ENCODE results near the gene HDLBP. TPM values are rescaled to one million over a fixed set of nuclear protein-coding genes. Genes with fewer than 3 reads are reported as not detected.

The HDLBP gene
- polyA plus RNA-seq, 4 donors: 136 to 394 (median 171) TPM

- H3K27me3 ChIP-seq (ENCODE audit: control insufficient read depth in 3 of 3, insufficient read depth in 3 of 3, low read length in 3 of 3): no peaks in the 10 kb centered on the region
- no peaks in the 10 kb centered on the region for H3K9me3 ChIP-seq (ENCODE audit: control insufficient read depth in 2 of 2, insufficient read depth in 1 of 2, low read depth in 1 of 2, low read length in 1 of 2)
- DNase-seq (no peak), FAIRE-seq (no peak)
- H3K4me3 ChIP-seq (ENCODE audit: low read depth in 1 of 3, low read length in 3 of 3): no peak overlapping the region
- peaks cover 0 to 12% (median 0%) of the 10 kb centered on the region in 3 donors for H3K36me3 ChIP-seq (ENCODE audit: control insufficient read depth in 3 of 3, insufficient read depth in 2 of 3, low read depth in 1 of 3, low read length in 3 of 3)
- H3K27ac ChIP-seq (ENCODE audit: low read depth in 1 of 3, low read length in 2 of 3): peak overlapping the region in 1 of 3 donors; percentile 22
- 75 to 78% (median 76%) methylated on average over 6 of the region's 6 CpGs for WGBS, 3 donors
- H3K4me1 ChIP-seq (ENCODE audit: control insufficient read depth in 3 of 3, insufficient read depth in 2 of 3, low read depth in 1 of 3, low read length in 2 of 3): peaks cover 4 to 8% (median 6%) of the 10 kb centered on the region in 3 donors
These were observed 8.4 kb downstream of the HDLBP start for GRCh38 chr2:241307055-241307454.

- WGBS, 3 donors: 62 to 67% (median 63%) methylated on average over 5 of the region's 5 CpGs
- Histone ChIP-seq H3K9me3 (ENCODE audit: control insufficient read depth in 2 of 2, insufficient read depth in 1 of 2, low read depth in 1 of 2, low read length in 1 of 2) (no peaks in the 10 kb centered on the region), H3K4me1 (ENCODE audit: control insufficient read depth in 3 of 3, insufficient read depth in 2 of 3, low read depth in 1 of 3, low read length in 2 of 3) (peaks cover 0 to 6% (median 4%) of the 10 kb centered on the region in 3 donors), H3K4me3 (ENCODE audit: low read depth in 1 of 3, low read length in 3 of 3) (no peak overlapping the region), H3K36me3 (ENCODE audit: control insufficient read depth in 3 of 3, insufficient read depth in 2 of 3, low read depth in 1 of 3, low read length in 3 of 3) (peaks cover 0 to 14% (median 0%) of the 10 kb centered on the region in 3 donors), H3K27ac (ENCODE audit: low read depth in 1 of 3, low read length in 2 of 3) (no peak overlapping the region), H3K27me3 (ENCODE audit: control insufficient read depth in 3 of 3, insufficient read depth in 3 of 3, low read length in 3 of 3) (no peaks in the 10 kb centered on the region)
- FAIRE-seq (no peak), DNase-seq (no peak)
These were observed 11.3 kb downstream of the HDLBP start for GRCh38 chr2:241304039-241304670.

- Histone ChIP-seq H3K4me3 (ENCODE audit: low read depth in 1 of 3, low read length in 3 of 3) (no peak overlapping the region), H3K9me3 (ENCODE audit: control insufficient read depth in 2 of 2, insufficient read depth in 1 of 2, low read depth in 1 of 2, low read length in 1 of 2) (no peaks in the 10 kb centered on the region), H3K27ac (ENCODE audit: low read depth in 1 of 3, low read length in 2 of 3) (no peak overlapping the region), H3K36me3 (ENCODE audit: control insufficient read depth in 3 of 3, insufficient read depth in 2 of 3, low read depth in 1 of 3, low read length in 3 of 3) (peaks cover 0 to 13% (median 0%) of the 10 kb centered on the region in 3 donors), H3K27me3 (ENCODE audit: control insufficient read depth in 3 of 3, insufficient read depth in 3 of 3, low read length in 3 of 3) (no peaks in the 10 kb centered on the region), H3K4me1 (ENCODE audit: control insufficient read depth in 3 of 3, insufficient read depth in 2 of 3, low read depth in 1 of 3, low read length in 2 of 3) (peaks cover 0 to 6% (median 4%) of the 10 kb centered on the region in 3 donors)
- DNase-seq (no peak), FAIRE-seq (no peak)
- whole genome bisulfite sequencing, 3 donors: 39 to 68% (median 48%) methylated on average over 13 of the region's 13 CpGs
These were observed 12.5 kb downstream of the HDLBP start for GRCh38 chr2:241302759-241303651.

- 75 to 84% (median 79%) methylated on average over 3 of the region's 3 CpGs for WGBS, 3 donors
- no peak overlapping the region for H3K27ac ChIP-seq (ENCODE audit: low read depth in 1 of 3, low read length in 2 of 3)
- no peak overlapping the region for H3K4me3 ChIP-seq (ENCODE audit: low read depth in 1 of 3, low read length in 3 of 3)
- H3K27me3 ChIP-seq (ENCODE audit: control insufficient read depth in 3 of 3, insufficient read depth in 3 of 3, low read length in 3 of 3): no peaks in the 10 kb centered on the region
- H3K9me3 ChIP-seq (ENCODE audit: control insufficient read depth in 2 of 2, insufficient read depth in 1 of 2, low read depth in 1 of 2, low read length in 1 of 2): no peaks in the 10 kb centered on the region
- H3K4me1 ChIP-seq (ENCODE audit: control insufficient read depth in 3 of 3, insufficient read depth in 2 of 3, low read depth in 1 of 3, low read length in 2 of 3): peaks cover 0 to 6% (median 4%) of the 10 kb centered on the region in 3 donors
- DNase-seq: no peak
- FAIRE-seq: no peak
- H3K36me3 ChIP-seq (ENCODE audit: control insufficient read depth in 3 of 3, insufficient read depth in 2 of 3, low read depth in 1 of 3, low read length in 3 of 3): peaks cover 0 to 19% (median 0%) of the 10 kb centered on the region in 3 donors
These were observed 13.4 kb downstream of the HDLBP start for GRCh38 chr2:241302083-241302482.

GRCh38 chr2:241300000-241300399 lies 15.5 kb downstream of the HDLBP start:
- Histone ChIP-seq H3K9me3 (ENCODE audit: control insufficient read depth in 2 of 2, insufficient read depth in 1 of 2, low read depth in 1 of 2, low read length in 1 of 2) (no peaks in the 10 kb centered on the region), H3K4me3 (ENCODE audit: low read depth in 1 of 3, low read length in 3 of 3) (no peak overlapping the region), H3K27me3 (ENCODE audit: control insufficient read depth in 3 of 3, insufficient read depth in 3 of 3, low read length in 3 of 3) (no peaks in the 10 kb centered on the region), H3K4me1 (ENCODE audit: control insufficient read depth in 3 of 3, insufficient read depth in 2 of 3, low read depth in 1 of 3, low read length in 2 of 3) (peaks cover 0 to 6% (median 4%) of the 10 kb centered on the region in 3 donors), H3K36me3 (ENCODE audit: control insufficient read depth in 3 of 3, insufficient read depth in 2 of 3, low read depth in 1 of 3, low read length in 3 of 3) (peaks cover 0 to 16% (median 0%) of the 10 kb centered on the region in 3 donors), H3K27ac (ENCODE audit: low read depth in 1 of 3, low read length in 2 of 3) (no peak overlapping the region)
- FAIRE-seq (no peak), DNase-seq (no peak)
- 69 to 76% (median 74%) methylated on average over 12 of the region's 12 CpGs for WGBS, 3 donors

GRCh38 chr2:241298673-241299072 lies 16.8 kb downstream of the HDLBP start:
- Histone ChIP-seq H3K4me3 (ENCODE audit: low read depth in 1 of 3, low read length in 3 of 3) (no peak overlapping the region), H3K27me3 (ENCODE audit: control insufficient read depth in 3 of 3, insufficient read depth in 3 of 3, low read length in 3 of 3) (no peaks in the 10 kb centered on the region), H3K9me3 (ENCODE audit: control insufficient read depth in 2 of 2, insufficient read depth in 1 of 2, low read depth in 1 of 2, low read length in 1 of 2) (no peaks in the 10 kb centered on the region), H3K27ac (ENCODE audit: low read depth in 1 of 3, low read length in 2 of 3) (no peak overlapping the region), H3K36me3 (ENCODE audit: control insufficient read depth in 3 of 3, insufficient read depth in 2 of 3, low read depth in 1 of 3, low read length in 3 of 3) (peaks cover 0 to 16% (median 0%) of the 10 kb centered on the region in 3 donors), H3K4me1 (ENCODE audit: control insufficient read depth in 3 of 3, insufficient read depth in 2 of 3, low read depth in 1 of 3, low read length in 2 of 3) (peaks cover 0 to 6% (median 2%) of the 10 kb centered on the region in 3 donors)
- DNase-seq (no peak), FAIRE-seq (no peak)
- 74 to 90% (median 79%) methylated on average over 5 of the region's 5 CpGs for WGBS, 3 donors

- Histone ChIP-seq H3K9me3 (ENCODE audit: control insufficient read depth in 2 of 2, insufficient read depth in 1 of 2, low read depth in 1 of 2, low read length in 1 of 2) (no peaks in the 10 kb centered on the region), H3K27ac (ENCODE audit: low read depth in 1 of 3, low read length in 2 of 3) (no peak overlapping the region), H3K4me3 (ENCODE audit: low read depth in 1 of 3, low read length in 3 of 3) (no peak overlapping the region), H3K36me3 (ENCODE audit: control insufficient read depth in 3 of 3, insufficient read depth in 2 of 3, low read depth in 1 of 3, low read length in 3 of 3) (peaks cover 0 to 16% (median 0%) of the 10 kb centered on the region in 3 donors), H3K27me3 (ENCODE audit: control insufficient read depth in 3 of 3, insufficient read depth in 3 of 3, low read length in 3 of 3) (no peaks in the 10 kb centered on the region), H3K4me1 (ENCODE audit: control insufficient read depth in 3 of 3, insufficient read depth in 2 of 3, low read depth in 1 of 3, low read length in 2 of 3) (peaks cover 0 to 3% (median under 1%) of the 10 kb centered on the region in 3 donors)
- FAIRE-seq (no peak), DNase-seq (no peak)
- WGBS, 3 donors: 93 to 96% (median 94%) methylated on average over 8 of the region's 8 CpGs
These were observed 18.7 kb downstream of the HDLBP start for GRCh38 chr2:241296767-241297166.

GRCh38 chr2:241295326-241296095 lies 20.0 kb downstream of the HDLBP start:
- DNase-seq: no peak
- H3K4me1 ChIP-seq (ENCODE audit: control insufficient read depth in 3 of 3, insufficient read depth in 2 of 3, low read depth in 1 of 3, low read length in 2 of 3): peaks cover 0 to 4% (median 0%) of the 10 kb centered on the region in 3 donors
- 74 to 89% (median 88%) methylated on average over 7 of the region's 7 CpGs for WGBS, 3 donors

More at GRCh38 chr2:241295326-241296095, 20.0 kb downstream of the HDLBP start:
- Histone ChIP-seq H3K36me3 (ENCODE audit: control insufficient read depth in 3 of 3, insufficient read depth in 2 of 3, low read depth in 1 of 3, low read length in 3 of 3) (peaks cover 0 to 14% (median 0%) of the 10 kb centered on the region in 3 donors), H3K27me3 (ENCODE audit: control insufficient read depth in 3 of 3, insufficient read depth in 3 of 3, low read length in 3 of 3) (no peaks in the 10 kb centered on the region), H3K27ac (ENCODE audit: low read depth in 1 of 3, low read length in 2 of 3) (no peak overlapping the region), H3K4me3 (ENCODE audit: low read depth in 1 of 3, low read length in 3 of 3) (no peak overlapping the region), H3K9me3 (ENCODE audit: control insufficient read depth in 2 of 2, insufficient read depth in 1 of 2, low read depth in 1 of 2, low read length in 1 of 2) (no peaks in the 10 kb centered on the region)
- no peak for FAIRE-seq

Data from small intestine (tissue), 7 donors.